Natural killer cell (primary cell): Measurements from ENCODE around the gene HOXC4. TPM values are rescaled to one million over a fixed set of nuclear protein-coding genes. Genes with fewer than 3 reads are reported as not detected.

Source experiments
- ATAC-seq, 3 donors: fragments of 150-1000 bp in 2 of 3; fragments of 200-7000 bp in 1 of 3; cut with Tn5 transposase; 1 replicate in 1 of 3; 2 replicates in 2 of 3; pipeline ENCODE4 v1.10.0; 2021; ENCODE audit warnings: mild to moderate bottlenecking in 2 of 3, moderate library complexity in 2 of 3
- DNase-seq, 2 donors: peaks; one replicate each; pipeline versions ENCODE4 v3.0.0 to v3.0.0-alpha.2; 2013 to 2021; ENCODE audit warnings: mixed read lengths in 1 of 2
- H3K27ac ChIP-seq: one replicate; pipeline ENCODE4 v1.5.1; 2013; ENCODE audit warnings: mild to moderate bottlenecking, low read length
- H3K27me3 ChIP-seq: one replicate; pipeline ENCODE4 v1.6.1; 2013; ENCODE audit warnings: low read length; ENCODE audit not compliant: control insufficient read depth, insufficient read depth
- H3K36me3 ChIP-seq: one replicate; pipeline ENCODE4 v1.6.1; 2013; ENCODE audit warnings: low read length; ENCODE audit not compliant: control insufficient read depth, insufficient read depth
- H3K4me1 ChIP-seq: one replicate; pipeline ENCODE4 v1.6.1; 2013; ENCODE audit warnings: low read length; ENCODE audit not compliant: control insufficient read depth, insufficient read depth
- H3K4me3 ChIP-seq: one replicate; pipeline ENCODE4 v1.5.1; 2013; ENCODE audit warnings: low read length
- H3K9me3 ChIP-seq: one replicate; pipeline ENCODE4 v1.6.1; 2013; ENCODE audit warnings: low read length; ENCODE audit not compliant: control insufficient read depth, insufficient read depth
- H3K27ac Mint-ChIP-seq, 2 donors: one replicate each; pipeline ENCODE4 v1.8.0; 2022; ENCODE audit warnings: mild to moderate bottlenecking in 2 of 2, mixed read lengths in 2 of 2, moderate library complexity in 1 of 2
- H3K27me3 Mint-ChIP-seq, 2 donors: one replicate each; pipeline ENCODE4 v1.8.0; 2022; ENCODE audit warnings: low read depth in 2 of 2, mixed read lengths in 2 of 2
- H3K36me3 Mint-ChIP-seq: one replicate; pipeline ENCODE4 v1.8.0; 2022; ENCODE audit warnings: mixed read lengths
- H3K4me1 Mint-ChIP-seq, 2 donors: one replicate each; pipeline ENCODE4 v1.8.0; 2022; ENCODE audit warnings: mixed read lengths in 2 of 2
- H3K4me3 Mint-ChIP-seq: one replicate; pipeline ENCODE4 v1.8.0; 2022; ENCODE audit warnings: mild to moderate bottlenecking, moderate library complexity, mixed read lengths
- H3K9me3 Mint-ChIP-seq, 2 donors: one replicate each; pipeline ENCODE4 v1.8.0; 2022; ENCODE audit warnings: mixed read lengths in 2 of 2
- CTCF ChIP-seq: fragments of 200-600 bp; IDR thresholded peaks from one replicate; pipeline ENCODE4 v1.8.0; 2022; ENCODE audit warnings: antibody characterized with exemption
- WGBS: methylation state at CpG from one replicate; pipeline ENCODE4 v1.1.7; 2013; ENCODE audit warnings: missing lambda C conversion rate; ENCODE audit not compliant: insufficient coverage; 5-methylcytosine and 5-hydroxymethylcytosine counted together
- intact Hi-C: fragments of 100-400 bp; cut with micrococcal nuclease; formaldehyde crosslinking; loops from one replicate; pipeline ENCODE4 v1.14.2; 2022
- total RNA-seq, 4 donors: library from RNA; stranded (reverse); fragments of 120-200 nt in 1 of 4; gene quantifications; one replicate each; pipeline versions ENCODE4 v1.2.3 to v1.2.4, GENCODE V29; 2013 to 2022

Gene HOXC4
- total RNA-seq, 3 donors from 2014 or later (not counting 1 experiment from before 2014, with no cell fraction given) = 0.95 to 3.2 (median 1.8) TPM

- peaks cover 23% of the 10 kb centered on the region for H3K4me1 ChIP-seq
- peaks cover 5% of the 10 kb centered on the region for H3K36me3 Mint-ChIP-seq
- DNase-seq (no peak), ATAC-seq (no peak)
- WGBS = 13% methylated on average over 8 of the region's 10 CpGs
- peaks cover 84% of the 10 kb centered on the region for H3K27me3 ChIP-seq
- no peak for TF ChIP-seq CTCF
- no peak overlapping the region for H3K4me3 Mint-ChIP-seq
- H3K27ac Mint-ChIP-seq = peak overlapping the region in 1 of 2 donors; percentile 23
- H3K36me3 ChIP-seq = no peaks in the 10 kb centered on the region
- H3K4me3 ChIP-seq = no peak overlapping the region
- H3K27ac ChIP-seq = no peak overlapping the region
- intact Hi-C loops = loop anchor here (5.0 to 10.0 kb wide), 2 partner anchors 33 to 274 kb away; partner anchors contain the start of genes CBX5 and HNRNPA1
- peaks cover 18 to 44% of the 10 kb centered on the region in 2 donors for H3K4me1 Mint-ChIP-seq
- H3K9me3 Mint-ChIP-seq = no peaks in the 10 kb centered on the region
- H3K27me3 Mint-ChIP-seq = peaks cover 83 to 84% of the 10 kb centered on the region in 2 donors
- no peaks in the 10 kb centered on the region for H3K9me3 ChIP-seq
Observed at GRCh38 chr12:54010053-54010971, 43.3 kb upstream of the HOXC4 start.

- Histone ChIP-seq H3K27me3 (peaks cover 86% of the 10 kb centered on the region), H3K4me3 (no peak overlapping the region), H3K27ac (no peak overlapping the region), H3K36me3 (no peaks in the 10 kb centered on the region), H3K4me1 (peaks cover 22% of the 10 kb centered on the region), H3K9me3 (no peaks in the 10 kb centered on the region)
- DNase-seq (no peak), ATAC-seq (no peak)
- Mint-ChIP-seq H3K27me3 (peaks cover 79 to 80% of the 10 kb centered on the region in 2 donors), H3K9me3 (no peaks in the 10 kb centered on the region), H3K27ac (no peak overlapping the region), H3K4me3 (no peak overlapping the region), H3K4me1 (peaks cover 15 to 41% of the 10 kb centered on the region in 2 donors), H3K36me3 (peaks cover 3% of the 10 kb centered on the region)
- intact Hi-C loops = loop anchor here (5.0 to 10.0 kb wide), 2 partner anchors 34 to 274 kb away; partner anchors contain the start of genes CBX5 and HNRNPA1
- WGBS = 12% methylated on average over 13 of the region's 17 CpGs
- no peak for TF ChIP-seq CTCF
Observed at GRCh38 chr12:54010972-54011664, 42.5 kb upstream of the HOXC4 start.

GRCh38 chr12:54011665-54012532, 41.7 kb upstream of the HOXC4 start:
- Histone ChIP-seq H3K27ac (no peak overlapping the region), H3K27me3 (peaks cover 81% of the 10 kb centered on the region), H3K4me3 (no peak overlapping the region), H3K4me1 (peaks cover 18% of the 10 kb centered on the region), H3K36me3 (no peaks in the 10 kb centered on the region), H3K9me3 (no peaks in the 10 kb centered on the region)
- Mint-ChIP-seq H3K4me1 (peaks cover 10 to 36% of the 10 kb centered on the region in 2 donors), H3K9me3 (no peaks in the 10 kb centered on the region), H3K27me3 (peaks cover 73 to 75% of the 10 kb centered on the region in 2 donors), H3K36me3 (no peaks in the 10 kb centered on the region), H3K4me3 (no peak overlapping the region), H3K27ac (no peak overlapping the region)
- no peak for ATAC-seq
- 28% methylated on average over 5 of the region's 14 CpGs for WGBS
- no peak for TF ChIP-seq CTCF
- no peak for DNase-seq
- intact Hi-C loops = loop anchor here (5.0 to 10.0 kb wide), 2 partner anchors 35 to 273 kb away; partner anchors contain the start of genes CBX5 and HNRNPA1
